ENCODE data around the gene MRPL46.
A peak's percentile ranks its signal among the peaks of the same experiment; 100 is the strongest.

- TF ChIP-seq CTCF (IDR thresholded peaks at IDR 0.05; ENCODE audit: extremely low read depth in 1 of 2, insufficient read depth in 1 of 2, low read depth in 1 of 2, low read length in 2 of 2) (peak; percentile 33 to 38), EZH2 (IDR thresholded peaks at IDR 0.05; ENCODE audit: borderline replicate concordance, low read depth, low read length, severe bottlenecking) (no peak)
Measured at GRCh38 chr15:88476635-88477060, 9.5 kb upstream of the MRPL46 start.

Measured in endothelial cell of umbilical vein (primary cell).